Neural cell (in vitro differentiated cells): ENCODE data around the gene DENND1A. TPM values are rescaled to one million over a fixed set of nuclear protein-coding genes. Genes with fewer than 3 reads are reported as not detected.

Experiments used
- H2AFZ ChIP-seq: fragments of 200-600, 300-800 bp; sonication (generic), shearing (Covaris generic); 2 replicates; pipeline ENCODE4 v1.6.0; 2014; ENCODE audit warnings: low read depth, mild to moderate bottlenecking, antibody characterized with exemption, low read length, moderate library complexity
- H3F3A ChIP-seq: fragments of 200-600 bp; shearing (Covaris generic); 2 replicates; pipeline ENCODE4 v1.6.1; 2016; ENCODE audit warnings: mild to moderate bottlenecking, moderate library complexity, mixed read lengths, antibody characterized with exemption, low read length; ENCODE audit not compliant: insufficient read depth, poor library complexity, severe bottlenecking
- H3K27ac ChIP-seq: fragments of 200-600, 300-800 bp; sonication (generic), shearing (Covaris generic); 2 replicates; pipeline ENCODE4 v1.5.1; 2014; ENCODE audit warnings: mild to moderate bottlenecking, low read length, moderate library complexity
- H3K27me3 ChIP-seq: fragments of 300-800, 200-600 bp; sonication (generic), shearing (Covaris generic); 2 replicates; pipeline ENCODE4 v1.6.0; 2014; ENCODE audit warnings: mild to moderate bottlenecking, low read depth, low read length, moderate library complexity; ENCODE audit not compliant: insufficient read depth
- H3K36me3 ChIP-seq: fragments of 300-800, 200-600 bp; sonication (generic), shearing (Covaris generic); 2 replicates; pipeline ENCODE4 v1.5.1; 2014; ENCODE audit warnings: mild to moderate bottlenecking, antibody characterized with exemption, low read length, moderate library complexity; ENCODE audit not compliant: insufficient read depth
- H3K4me2 ChIP-seq: fragments of 300-800, 200-600 bp; sonication (generic), shearing (Covaris generic); 2 replicates; pipeline ENCODE4 v1.6.0; 2014; ENCODE audit warnings: mild to moderate bottlenecking, low read length
- H3K4me3 ChIP-seq: fragments of 300-800, 200-600 bp; sonication (generic), shearing (Covaris generic); 2 replicates; pipeline ENCODE4 v1.5.1; 2014; ENCODE audit warnings: mild to moderate bottlenecking, low read length, moderate library complexity
- H3K79me2 ChIP-seq: fragments of 200-600 bp; shearing (Covaris generic); replicated peaks from 2 replicates; pipeline ENCODE4 v1.6.0; 2014; ENCODE audit warnings: mild to moderate bottlenecking, low read length, moderate library complexity; ENCODE audit not compliant: insufficient read depth
- H3K9ac ChIP-seq: fragments of 300-800, 200-600 bp; sonication (generic), shearing (Covaris generic); 2 replicates; pipeline ENCODE4 v1.6.1; 2016; ENCODE audit warnings: mild to moderate bottlenecking, low read length, mixed read lengths
- H3K9me2 ChIP-seq: fragments of 200-600 bp; shearing (Covaris generic); 2 replicates; pipeline ENCODE4 v1.6.1; 2016; ENCODE audit warnings: mild to moderate bottlenecking, low read length, mixed read lengths; ENCODE audit not compliant: insufficient read depth
- H3K9me3 ChIP-seq: fragments of 200-600, 300-800 bp; sonication (generic), shearing (Covaris generic); 2 replicates; pipeline ENCODE4 v1.6.1; 2016; ENCODE audit warnings: mild to moderate bottlenecking, mixed run types, low read length, moderate library complexity, mixed read lengths
- H4K20me1 ChIP-seq: fragments of 200-600 bp; shearing (Covaris generic); 2 replicates; pipeline ENCODE4 v1.6.1; 2016; ENCODE audit warnings: mild to moderate bottlenecking, mixed run types; ENCODE audit not compliant: insufficient read depth
- EP300 ChIP-seq: fragments of 450-650 bp; conservative IDR thresholded peaks from 2 replicates; pipeline ENCODE4 v1.6.1; 2014; ENCODE audit warnings: antibody characterized with exemption, mild to moderate bottlenecking, moderate library complexity; ENCODE audit not compliant: poor library complexity, severe bottlenecking
- EZH2 ChIP-seq: fragments of 200-600, 300-800 bp; shearing (Covaris generic), sonication (generic); IDR thresholded peaks from 2 replicates; pipeline ENCODE4 v1.6.1; 2014; ENCODE audit warnings: antibody characterized with exemption, low read length, borderline replicate concordance, mild to moderate bottlenecking; ENCODE audit not compliant: insufficient read depth, poor library complexity, severe bottlenecking
- MXI1 ChIP-seq: fragments of 450-650 bp; conservative IDR thresholded peaks from 2 replicates; pipeline ENCODE4 v1.6.1; 2014; ENCODE audit warnings: antibody characterized with exemption, mild to moderate bottlenecking; ENCODE audit not compliant: poor library complexity, severe bottlenecking
- POLR2AphosphoS5 ChIP-seq: IDR thresholded peaks from 2 replicates; pipeline ENCODE4 v1.6.1; 2012
- RAD21 ChIP-seq: fragments of 450-650 bp; conservative IDR thresholded peaks from 2 replicates; pipeline ENCODE4 v1.6.1; 2014; ENCODE audit warnings: antibody characterized with exemption, mild to moderate bottlenecking, moderate library complexity
- SMC3 ChIP-seq: fragments of 450-650 bp; conservative IDR thresholded peaks from 2 replicates; pipeline ENCODE4 v1.6.1; 2014; ENCODE audit warnings: antibody characterized with exemption, mild to moderate bottlenecking, moderate library complexity; ENCODE audit not compliant: poor library complexity
- TAF1 ChIP-seq: IDR thresholded peaks from 2 replicates; pipeline ENCODE4 v1.6.1; 2012; ENCODE audit warnings: low read depth
- polyA plus RNA-seq: library from polyadenylated mRNA; depleted of rRNA; stranded (reverse); fragments of >200 nt; gene quantifications from 2 replicates; pipeline ENCODE4 v1.2.3, GENCODE V29; 2014
- TF ChIP-seq, protein P1 (sequence below): IDR thresholded peaks from 2 replicates; pipeline ENCODE4 v1.6.1; 2012; ENCODE audit warnings: borderline replicate concordance
- TF ChIP-seq, protein P2 (sequence below): fragments of 450-650 bp; IDR thresholded peaks from 2 replicates; pipeline ENCODE4 v1.5.1; 2014; ENCODE audit warnings: antibody characterized with exemption, mild to moderate bottlenecking, moderate library complexity; ENCODE audit not compliant: poor library complexity, severe bottlenecking

The DENND1A gene
- polyA plus RNA-seq, 1 donor from 2014 or later: 2.3 TPM

DNA sequence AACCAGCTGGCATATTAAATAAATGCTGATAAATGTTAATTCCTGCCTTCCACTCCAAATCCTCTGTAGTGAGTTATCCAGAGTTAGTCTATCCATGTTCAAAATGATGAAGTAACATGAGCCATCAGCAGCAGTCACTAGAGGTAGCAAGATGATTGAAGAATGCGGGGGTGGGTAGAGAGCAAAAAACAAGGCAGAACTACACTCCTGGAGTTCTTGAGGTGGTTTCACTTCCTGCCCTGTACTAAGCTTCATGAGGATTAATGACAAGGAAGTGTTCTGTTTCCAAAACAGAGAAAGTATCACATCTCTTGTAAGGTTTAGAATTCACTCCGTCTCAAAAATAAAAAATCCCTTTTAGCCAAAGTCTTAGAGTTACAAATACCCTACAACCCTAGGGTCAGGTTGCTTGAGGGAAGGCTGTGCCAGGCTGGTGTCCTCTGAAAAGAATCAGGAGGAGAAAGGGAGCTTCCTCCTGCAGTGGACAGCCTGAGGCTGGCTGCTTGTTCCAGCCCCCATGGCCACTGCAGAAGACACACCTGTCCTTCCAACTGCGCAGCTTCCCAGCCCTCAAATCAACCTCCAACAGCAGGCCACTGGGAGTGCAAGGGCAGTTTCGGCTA is 180.2 kb downstream of the DENND1A start:
- no peak overlapping the region for H3K4me3 ChIP-seq
- no peaks in the 10 kb centered on the region for H4K20me1 ChIP-seq
- TF ChIP-seq, protein P1, sequence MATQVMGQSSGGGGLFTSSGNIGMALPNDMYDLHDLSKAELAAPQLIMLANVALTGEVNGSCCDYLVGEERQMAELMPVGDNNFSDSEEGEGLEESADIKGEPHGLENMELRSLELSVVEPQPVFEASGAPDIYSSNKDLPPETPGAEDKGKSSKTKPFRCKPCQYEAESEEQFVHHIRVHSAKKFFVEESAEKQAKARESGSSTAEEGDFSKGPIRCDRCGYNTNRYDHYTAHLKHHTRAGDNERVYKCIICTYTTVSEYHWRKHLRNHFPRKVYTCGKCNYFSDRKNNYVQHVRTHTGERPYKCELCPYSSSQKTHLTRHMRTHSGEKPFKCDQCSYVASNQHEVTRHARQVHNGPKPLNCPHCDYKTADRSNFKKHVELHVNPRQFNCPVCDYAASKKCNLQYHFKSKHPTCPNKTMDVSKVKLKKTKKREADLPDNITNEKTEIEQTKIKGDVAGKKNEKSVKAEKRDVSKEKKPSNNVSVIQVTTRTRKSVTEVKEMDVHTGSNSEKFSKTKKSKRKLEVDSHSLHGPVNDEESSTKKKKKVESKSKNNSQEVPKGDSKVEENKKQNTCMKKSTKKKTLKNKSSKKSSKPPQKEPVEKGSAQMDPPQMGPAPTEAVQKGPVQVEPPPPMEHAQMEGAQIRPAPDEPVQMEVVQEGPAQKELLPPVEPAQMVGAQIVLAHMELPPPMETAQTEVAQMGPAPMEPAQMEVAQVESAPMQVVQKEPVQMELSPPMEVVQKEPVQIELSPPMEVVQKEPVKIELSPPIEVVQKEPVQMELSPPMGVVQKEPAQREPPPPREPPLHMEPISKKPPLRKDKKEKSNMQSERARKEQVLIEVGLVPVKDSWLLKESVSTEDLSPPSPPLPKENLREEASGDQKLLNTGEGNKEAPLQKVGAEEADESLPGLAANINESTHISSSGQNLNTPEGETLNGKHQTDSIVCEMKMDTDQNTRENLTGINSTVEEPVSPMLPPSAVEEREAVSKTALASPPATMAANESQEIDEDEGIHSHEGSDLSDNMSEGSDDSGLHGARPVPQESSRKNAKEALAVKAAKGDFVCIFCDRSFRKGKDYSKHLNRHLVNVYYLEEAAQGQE: no peak
- no peaks in the 10 kb centered on the region for H3K9me3 ChIP-seq
- H3K9ac ChIP-seq: no peak overlapping the region
- H3K27ac ChIP-seq: no peak overlapping the region
- H3K4me2 ChIP-seq: no peak overlapping the region
- peaks cover 3% of the 10 kb centered on the region for H3K79me2 ChIP-seq
- H3K9me2 ChIP-seq: no peaks in the 10 kb centered on the region
- H3K36me3 ChIP-seq: no peaks in the 10 kb centered on the region
- H3F3A ChIP-seq: no peaks in the 10 kb centered on the region
- no peak overlapping the region for H2AFZ ChIP-seq
- no peaks in the 10 kb centered on the region for H3K27me3 ChIP-seq

DNA sequence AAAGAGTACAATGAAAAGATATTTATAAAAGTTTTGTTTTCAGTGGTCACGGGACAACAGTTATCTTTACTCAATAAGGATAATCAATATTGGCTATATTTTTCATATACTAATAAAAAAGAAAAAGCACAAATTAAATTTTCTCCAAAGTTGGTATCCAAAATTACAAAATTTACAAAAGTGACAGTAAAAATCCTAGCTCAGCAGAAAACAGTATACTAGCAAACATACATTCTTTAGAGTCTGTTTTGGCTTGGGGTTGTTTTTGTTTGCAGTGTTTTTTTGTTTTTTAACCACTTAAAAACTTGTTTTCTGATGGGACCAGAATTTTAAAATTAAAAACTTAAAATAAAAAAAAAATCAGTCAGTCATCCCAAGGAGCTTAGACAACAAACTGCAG is 183.2 kb downstream of the DENND1A start:
- TF ChIP-seq, protein P1: no peak
- TF ChIP-seq POLR2AphosphoS5 (no peak), SMC3 (no peak), RAD21 (no peak), TAF1 (no peak), MXI1 (no peak), EZH2 (no peak), EP300 (no peak)
- TF ChIP-seq, protein P2, sequence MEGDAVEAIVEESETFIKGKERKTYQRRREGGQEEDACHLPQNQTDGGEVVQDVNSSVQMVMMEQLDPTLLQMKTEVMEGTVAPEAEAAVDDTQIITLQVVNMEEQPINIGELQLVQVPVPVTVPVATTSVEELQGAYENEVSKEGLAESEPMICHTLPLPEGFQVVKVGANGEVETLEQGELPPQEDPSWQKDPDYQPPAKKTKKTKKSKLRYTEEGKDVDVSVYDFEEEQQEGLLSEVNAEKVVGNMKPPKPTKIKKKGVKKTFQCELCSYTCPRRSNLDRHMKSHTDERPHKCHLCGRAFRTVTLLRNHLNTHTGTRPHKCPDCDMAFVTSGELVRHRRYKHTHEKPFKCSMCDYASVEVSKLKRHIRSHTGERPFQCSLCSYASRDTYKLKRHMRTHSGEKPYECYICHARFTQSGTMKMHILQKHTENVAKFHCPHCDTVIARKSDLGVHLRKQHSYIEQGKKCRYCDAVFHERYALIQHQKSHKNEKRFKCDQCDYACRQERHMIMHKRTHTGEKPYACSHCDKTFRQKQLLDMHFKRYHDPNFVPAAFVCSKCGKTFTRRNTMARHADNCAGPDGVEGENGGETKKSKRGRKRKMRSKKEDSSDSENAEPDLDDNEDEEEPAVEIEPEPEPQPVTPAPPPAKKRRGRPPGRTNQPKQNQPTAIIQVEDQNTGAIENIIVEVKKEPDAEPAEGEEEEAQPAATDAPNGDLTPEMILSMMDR: no peak
- no peak overlapping the region for H3K4me2 ChIP-seq

More for the DNA sequence above, 183.2 kb downstream of the DENND1A start:
- no peaks in the 10 kb centered on the region for H3K9me3 ChIP-seq
- peaks cover 2% of the 10 kb centered on the region for H3K79me2 ChIP-seq
- no peak overlapping the region for H3K27ac ChIP-seq
- no peaks in the 10 kb centered on the region for H4K20me1 ChIP-seq
- H3K4me3 ChIP-seq: no peak overlapping the region
- no peaks in the 10 kb centered on the region for H3K36me3 ChIP-seq
- no peaks in the 10 kb centered on the region for H3K27me3 ChIP-seq
- no peaks in the 10 kb centered on the region for H3K9me2 ChIP-seq
- H2AFZ ChIP-seq: no peak overlapping the region
- no peak overlapping the region for H3K9ac ChIP-seq
- no peaks in the 10 kb centered on the region for H3F3A ChIP-seq
